KMS-11 (cell line): ENCODE results near the gene PLXND1.

Experiments used
- H2AFZ ChIP-seq: fragments of 200-600 bp; sonication (generic); 2 replicates; pipeline ENCODE4 v1.6.1; 2016; ENCODE audit warnings: antibody characterized with exemption, mixed run types, low read depth
- H3K27ac ChIP-seq: fragments of 200-600 bp; sonication (generic); 2 replicates; pipeline ENCODE4 v1.6.1; 2016; ENCODE audit warnings: mild to moderate bottlenecking, mixed run types
- H3K27me3 ChIP-seq: fragments of 200-600 bp; sonication (generic); 2 replicates; pipeline ENCODE4 v1.6.1; 2017; ENCODE audit warnings: mild to moderate bottlenecking, low read depth, mixed run types, moderate library complexity; ENCODE audit not compliant: insufficient read depth
- H3K36me3 ChIP-seq: fragments of 200-600 bp; sonication (generic); 2 replicates; pipeline ENCODE4 v1.6.1; 2017; ENCODE audit warnings: mild to moderate bottlenecking, mixed run types; ENCODE audit not compliant: insufficient read depth
- H3K4me1 ChIP-seq: fragments of 200-600 bp; sonication (generic); 2 replicates; pipeline ENCODE4 v1.6.1; 2016; ENCODE audit warnings: mild to moderate bottlenecking, low read depth, mixed run types; ENCODE audit not compliant: poor library complexity, severe bottlenecking
- H3K4me2 ChIP-seq: fragments of 200-600 bp; sonication (generic); 2 replicates; pipeline ENCODE4 v1.7.0; 2016; ENCODE audit warnings: mild to moderate bottlenecking, mixed run types
- H3K4me3 ChIP-seq: fragments of 200-600 bp; sonication (generic); IDR thresholded peaks from 2 replicates; pipeline ENCODE4 v1.6.1; 2017; ENCODE audit warnings: low read depth, low read length, mixed read lengths; ENCODE audit not compliant: insufficient read depth
- H3K79me2 ChIP-seq: fragments of 200-600 bp; sonication (generic); 2 replicates; pipeline ENCODE4 v1.6.1; 2016; ENCODE audit warnings: low read depth, mixed run types; ENCODE audit not compliant: insufficient read depth
- H3K9ac ChIP-seq: fragments of 200-600 bp; sonication (generic); 2 replicates; pipeline ENCODE4 v1.6.1; 2016; ENCODE audit warnings: mild to moderate bottlenecking, mixed run types
- H4K20me1 ChIP-seq: fragments of 200-600 bp; sonication (generic); 2 replicates; pipeline ENCODE4 v1.6.1; 2016; ENCODE audit warnings: mild to moderate bottlenecking, mixed run types; ENCODE audit not compliant: insufficient read depth
- CTCF ChIP-seq: fragments of 200-600 bp; sonication (generic); conservative IDR thresholded peaks from 2 replicates; pipeline ENCODE4 v1.6.1; 2017; ENCODE audit warnings: low read depth, mild to moderate bottlenecking, antibody characterized with exemption, low read length, moderate library complexity, mixed read lengths

PLXND1 gene

GRCh38 chr3:129622933-129623332 lies 16.5 kb upstream of the PLXND1 start:
- H4K20me1 ChIP-seq: no peaks in the 10 kb centered on the region
- H3K27ac ChIP-seq: no peak overlapping the region
- H3K4me3 ChIP-seq: no peak overlapping the region
- H3K79me2 ChIP-seq: no peaks in the 10 kb centered on the region
- no peak overlapping the region for H3K9ac ChIP-seq
- H3K4me1 ChIP-seq: peaks cover 11% of the 10 kb centered on the region
- H3K27me3 ChIP-seq: no peaks in the 10 kb centered on the region
- no peaks in the 10 kb centered on the region for H3K36me3 ChIP-seq
- H3K4me2 ChIP-seq: no peak overlapping the region
- TF ChIP-seq CTCF: no peak
- no peak overlapping the region for H2AFZ ChIP-seq

- no peaks in the 10 kb centered on the region for H3K36me3 ChIP-seq
- no peaks in the 10 kb centered on the region for H3K27me3 ChIP-seq
- H3K9ac ChIP-seq: no peak overlapping the region
- no peak overlapping the region for H3K4me2 ChIP-seq
- no peaks in the 10 kb centered on the region for H3K79me2 ChIP-seq
- no peak overlapping the region for H3K27ac ChIP-seq
- H3K4me3 ChIP-seq: no peak overlapping the region
- TF ChIP-seq CTCF: no peak
- H3K4me1 ChIP-seq: peaks cover 11% of the 10 kb centered on the region
- no peak overlapping the region for H2AFZ ChIP-seq
- no peaks in the 10 kb centered on the region for H4K20me1 ChIP-seq
Measured at GRCh38 chr3:129622226-129622874, 15.9 kb upstream of the PLXND1 start.

- no peak overlapping the region for H2AFZ ChIP-seq
- TF ChIP-seq CTCF: no peak
- no peaks in the 10 kb centered on the region for H3K79me2 ChIP-seq
- H3K4me3 ChIP-seq: no peak overlapping the region
- no peaks in the 10 kb centered on the region for H3K27me3 ChIP-seq
- no peak overlapping the region for H3K4me2 ChIP-seq
- no peak overlapping the region for H3K27ac ChIP-seq
- no peaks in the 10 kb centered on the region for H4K20me1 ChIP-seq
- H3K36me3 ChIP-seq: no peaks in the 10 kb centered on the region
- peaks cover 7% of the 10 kb centered on the region for H3K4me1 ChIP-seq
- H3K9ac ChIP-seq: no peak overlapping the region
Measured at GRCh38 chr3:129621626-129622225, 15.2 kb upstream of the PLXND1 start.

GRCh38 chr3:129620828-129621559 lies 14.5 kb upstream of the PLXND1 start:
- no peak overlapping the region for H3K4me3 ChIP-seq
- no peak overlapping the region for H3K4me2 ChIP-seq
- no peaks in the 10 kb centered on the region for H3K36me3 ChIP-seq
- no peak overlapping the region for H2AFZ ChIP-seq
- no peak overlapping the region for H3K27ac ChIP-seq
- H4K20me1 ChIP-seq: no peaks in the 10 kb centered on the region
- H3K9ac ChIP-seq: no peak overlapping the region
- H3K4me1 ChIP-seq: peaks cover 1% of the 10 kb centered on the region
- no peaks in the 10 kb centered on the region for H3K79me2 ChIP-seq
- no peak for TF ChIP-seq CTCF
- H3K27me3 ChIP-seq: no peaks in the 10 kb centered on the region
